ENCODE results near the gene THRB. TPM values are rescaled to one million over a fixed set of nuclear protein-coding genes. Genes with fewer than 3 reads are reported as not detected.

The THRB gene
- total RNA-seq, 6 experiments from 2014 or later, result 14.5 to 29.5 (median 17.3) TPM

GRCh38 chr3:24160424-24161095 is 334.1 kb downstream of the THRB start:
- 75% methylated on average over 10 of the region's 12 CpGs for WGBS (ENCODE audit: insufficient coverage, low coverage, low lambda C conversion rate, missing lambda C conversion rate)
- ATAC-seq (no peak), DNase-seq (no peak)
- H3K9me3 ChIP-seq, result no peaks in the 10 kb centered on the region
- intact Hi-C loops (cut with DNase I), result no loop called here
- H3K27ac ChIP-seq, result no peak overlapping the region
- no peaks in the 10 kb centered on the region for H3K27me3 ChIP-seq
- H3K4me3 ChIP-seq, result no peak overlapping the region
- peaks cover 0 to 8% (median 0%) of the 10 kb centered on the region in 4 donors for H3K4me1 ChIP-seq
- TF ChIP-seq POLR2A (IDR thresholded peaks at IDR 0.05) (no peak), CTCF (IDR thresholded peaks at IDR 0.05) (no peak)
- no peaks in the 10 kb centered on the region for H3K36me3 ChIP-seq

GRCh38 chr3:24158761-24159454 is 335.7 kb downstream of the THRB start:
- TF ChIP-seq CTCF (IDR thresholded peaks at IDR 0.05) (no peak), POLR2A (IDR thresholded peaks at IDR 0.05) (no peak)
- Histone ChIP-seq H3K4me3 (no peak overlapping the region), H3K4me1 (peaks cover 0 to 4% (median 0%) of the 10 kb centered on the region in 4 donors), H3K27ac (no peak overlapping the region), H3K27me3 (no peaks in the 10 kb centered on the region), H3K36me3 (no peaks in the 10 kb centered on the region), H3K9me3 (no peaks in the 10 kb centered on the region)
- DNase-seq (no peak), ATAC-seq (no peak)
- 61% methylated on average over 6 of the region's 6 CpGs for WGBS (ENCODE audit: insufficient coverage, low coverage, low lambda C conversion rate, missing lambda C conversion rate)
- intact Hi-C loops (cut with DNase I), result no loop called here

DNA sequence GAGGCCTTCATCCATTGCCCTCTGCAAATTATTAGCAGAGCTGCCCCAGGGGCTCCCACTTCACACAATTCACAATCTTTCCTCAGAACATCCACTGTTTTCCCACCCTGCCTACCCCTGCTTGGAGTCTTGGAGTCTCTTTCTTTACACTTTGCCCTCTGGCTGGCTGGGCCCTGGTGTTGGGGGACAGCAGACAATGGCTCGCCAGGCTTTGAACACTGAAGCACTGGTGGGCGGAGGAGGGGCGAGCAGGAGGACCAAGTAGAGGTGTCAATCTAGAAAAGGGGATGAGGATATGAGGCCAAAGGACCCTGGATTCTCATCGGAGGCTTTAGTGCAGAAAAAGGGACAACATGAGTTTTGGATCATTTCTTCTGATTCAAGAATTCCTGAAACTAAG is 337.5 kb downstream of the THRB start:
- WGBS (ENCODE audit: insufficient coverage, low coverage, low lambda C conversion rate, missing lambda C conversion rate), result 97% methylated on average over 4 of the region's 4 CpGs

DNA sequence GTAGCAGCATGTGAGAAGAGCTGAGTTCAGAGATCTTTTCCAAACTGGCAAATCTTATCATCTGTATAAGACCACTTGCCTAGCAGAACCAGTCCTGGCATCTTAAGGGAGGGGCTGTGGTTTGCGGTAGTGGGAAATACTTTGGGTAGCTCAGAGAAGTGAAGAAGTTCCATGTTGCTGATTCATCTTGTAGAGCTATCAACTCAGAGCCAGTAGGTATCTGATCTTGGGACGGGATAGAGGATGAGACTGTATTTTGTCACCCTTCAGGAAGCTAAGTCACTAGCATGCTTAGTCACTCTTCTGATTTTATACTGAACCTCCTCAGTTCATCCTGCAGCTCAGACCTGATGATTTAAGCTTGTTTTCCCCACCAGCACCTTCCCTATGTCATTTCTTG is 338.2 kb downstream of the THRB start:
- intact Hi-C loops (cut with DNase I), result no loop called here
- ATAC-seq (no peak), DNase-seq (no peak)
- H3K4me1 ChIP-seq, result no peaks in the 10 kb centered on the region
- H3K36me3 ChIP-seq, result no peaks in the 10 kb centered on the region
- H3K9me3 ChIP-seq, result no peaks in the 10 kb centered on the region
- H3K27ac ChIP-seq, result no peak overlapping the region
- WGBS (ENCODE audit: insufficient coverage, low coverage, low lambda C conversion rate, missing lambda C conversion rate), result 86% methylated on average over 1 of the region's 2 CpGs
- no peak for TF ChIP-seq POLR2A (IDR thresholded peaks at IDR 0.05)
- TF ChIP-seq CTCF (IDR thresholded peaks at IDR 0.05), result no peak
- no peak overlapping the region for H3K4me3 ChIP-seq
- H3K27me3 ChIP-seq, result no peaks in the 10 kb centered on the region

More for the DNA sequence above, 337.5 kb downstream of the THRB start:
- Histone ChIP-seq H3K36me3 (no peaks in the 10 kb centered on the region), H3K4me1 (no peaks in the 10 kb centered on the region), H3K27me3 (no peaks in the 10 kb centered on the region), H3K9me3 (no peaks in the 10 kb centered on the region), H3K27ac (no peak overlapping the region), H3K4me3 (no peak overlapping the region)
- ATAC-seq, result no peak
- TF ChIP-seq CTCF (IDR thresholded peaks at IDR 0.05) (no peak), POLR2A (IDR thresholded peaks at IDR 0.05) (no peak)
- intact Hi-C loops (cut with DNase I), result no loop called here
- DNase-seq, result no peak
